ENCODE results near the gene ULK4.
"Not testable (repeated sequence)": the region's sequence is repeated elsewhere in the genome, so short reads cannot be mapped to it uniquely, and the experiment has no call there.

Gene ULK4

GRCh38 chr3:41872157-41872556, 89.7 kb downstream of the ULK4 start:
- peak; percentile 41 for DNase-seq (ENCODE audit: low read depth, low spot score)

- no peak for DNase-seq (ENCODE audit: low read depth, low spot score)
These were observed 94.4 kb downstream of the ULK4 start for GRCh38 chr3:41867533-41867932.

- DNase-seq (ENCODE audit: low read depth, low spot score): no peak
These were observed 95.6 kb downstream of the ULK4 start for GRCh38 chr3:41866298-41866697.

GRCh38 chr3:41863024-41863423, 98.9 kb downstream of the ULK4 start:
- DNase-seq (ENCODE audit: low read depth, low spot score): peak; percentile 39

GRCh38 chr3:41860489-41860888, 101.4 kb downstream of the ULK4 start:
- not testable (repeated sequence) for DNase-seq (ENCODE audit: low read depth, low spot score)

GRCh38 chr3:41854956-41855355, 106.9 kb downstream of the ULK4 start:
- no peak for DNase-seq (ENCODE audit: low read depth, low spot score)

- no peak for DNase-seq (ENCODE audit: low read depth, low spot score)
These were observed 108.2 kb downstream of the ULK4 start for GRCh38 chr3:41853540-41854196.

- DNase-seq (ENCODE audit: low read depth, low spot score): no peak
These were observed 112.9 kb downstream of the ULK4 start for GRCh38 chr3:41848753-41849574.

GRCh38 chr3:41847679-41848078, 114.2 kb downstream of the ULK4 start:
- DNase-seq (ENCODE audit: low read depth, low spot score): no peak

GRCh38 chr3:41846850-41847249, 115.1 kb downstream of the ULK4 start:
- DNase-seq (ENCODE audit: low read depth, low spot score): no peak

GRCh38 chr3:41845826-41846225, 116.1 kb downstream of the ULK4 start:
- no peak for DNase-seq (ENCODE audit: low read depth, low spot score)

GRCh38 chr3:41844256-41844655, 117.6 kb downstream of the ULK4 start:
- not testable (repeated sequence) for DNase-seq (ENCODE audit: low read depth, low spot score)

- DNase-seq (ENCODE audit: low read depth, low spot score): not testable (repeated sequence)
These were observed 120.8 kb downstream of the ULK4 start for GRCh38 chr3:41840936-41841668.

- no peak for DNase-seq (ENCODE audit: low read depth, low spot score)
These were observed 125.4 kb downstream of the ULK4 start for GRCh38 chr3:41836360-41837134.

GRCh38 chr3:41833628-41834027, 128.3 kb downstream of the ULK4 start:
- no peak for DNase-seq (ENCODE audit: low read depth, low spot score)

GRCh38 chr3:41819236-41819635, 142.7 kb downstream of the ULK4 start:
- peak; percentile 67 for DNase-seq (ENCODE audit: low read depth, low spot score)

GRCh38 chr3:41808618-41809017, 153.3 kb downstream of the ULK4 start:
- DNase-seq (ENCODE audit: low read depth, low spot score): no peak

GRCh38 chr3:41808152-41808551, 153.8 kb downstream of the ULK4 start:
- no peak for DNase-seq (ENCODE audit: low read depth, low spot score)

GRCh38 chr3:41794748-41795589, 166.9 kb downstream of the ULK4 start:
- no peak for DNase-seq (ENCODE audit: low read depth, low spot score)

GRCh38 chr3:41792806-41793205, 169.1 kb downstream of the ULK4 start:
- DNase-seq (ENCODE audit: low read depth, low spot score): no peak

GRCh38 chr3:41769106-41769505, 192.8 kb downstream of the ULK4 start:
- DNase-seq (ENCODE audit: low read depth, low spot score): no peak
